GM21447 (cell line): ENCODE measurements around the gene ITK.

ENCODE experiments used
- ATAC-seq: cut with Tn5 transposase; IDR thresholded peaks from one replicate; pipeline ENCODE4 v1.9.1; 2021; ENCODE audit not compliant: unreplicated experiment

Gene ITK

GRCh38 chr5:157278319-157279037 lies 97.8 kb downstream of the ITK start:
- no peak for ATAC-seq

GRCh38 chr5:157279605-157280239 lies 99.1 kb downstream of the ITK start:
- no peak for ATAC-seq

- no peak for ATAC-seq
Measured at GRCh38 chr5:157280927-157281326, 100.3 kb downstream of the ITK start.

GRCh38 chr5:157282150-157282549 lies 101.5 kb downstream of the ITK start:
- ATAC-seq = no peak

GRCh38 chr5:157283434-157283833 lies 102.8 kb downstream of the ITK start:
- peak; percentile 100 for ATAC-seq

- ATAC-seq = no peak
Measured at GRCh38 chr5:157284458-157285212, 104.0 kb downstream of the ITK start.

- no peak for ATAC-seq
Measured at GRCh38 chr5:157285310-157286035, 104.8 kb downstream of the ITK start.

GRCh38 chr5:157286761-157287211 lies 106.1 kb downstream of the ITK start:
- ATAC-seq = no peak

GRCh38 chr5:157288405-157289163 lies 107.9 kb downstream of the ITK start:
- no peak for ATAC-seq

- no peak for ATAC-seq
Measured at GRCh38 chr5:157289164-157289819, 108.7 kb downstream of the ITK start.

- peak; percentile 6 for ATAC-seq
Measured at GRCh38 chr5:157290156-157290980, 109.7 kb downstream of the ITK start.

GRCh38 chr5:157290981-157291711 lies 110.5 kb downstream of the ITK start:
- peak; percentile 85 for ATAC-seq

GRCh38 chr5:157292599-157292998 lies 112.0 kb downstream of the ITK start:
- no peak for ATAC-seq

- no peak for ATAC-seq
Measured at GRCh38 chr5:157294407-157295091, 113.9 kb downstream of the ITK start.

- no peak for ATAC-seq
Measured at GRCh38 chr5:157295247-157295646, 114.6 kb downstream of the ITK start.

GRCh38 chr5:157300564-157300963 lies 119.9 kb downstream of the ITK start:
- ATAC-seq = no peak

GRCh38 chr5:157301066-157301465 lies 120.4 kb downstream of the ITK start:
- no peak for ATAC-seq

GRCh38 chr5:157303023-157303422 lies 122.4 kb downstream of the ITK start:
- ATAC-seq = no peak
